IPS-NIHi7 (cell line): Measurements from ENCODE around the gene TMIE.

ENCODE experiments used
- DNase-seq: peaks from one replicate; pipeline ENCODE4 v3.0.0; 2012; ENCODE audit warnings: mixed read lengths; ENCODE audit errors: extremely low spot score

TMIE gene, protein sequence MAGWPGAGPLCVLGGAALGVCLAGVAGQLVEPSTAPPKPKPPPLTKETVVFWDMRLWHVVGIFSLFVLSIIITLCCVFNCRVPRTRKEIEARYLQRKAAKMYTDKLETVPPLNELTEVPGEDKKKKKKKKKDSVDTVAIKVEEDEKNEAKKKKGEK

DNA sequence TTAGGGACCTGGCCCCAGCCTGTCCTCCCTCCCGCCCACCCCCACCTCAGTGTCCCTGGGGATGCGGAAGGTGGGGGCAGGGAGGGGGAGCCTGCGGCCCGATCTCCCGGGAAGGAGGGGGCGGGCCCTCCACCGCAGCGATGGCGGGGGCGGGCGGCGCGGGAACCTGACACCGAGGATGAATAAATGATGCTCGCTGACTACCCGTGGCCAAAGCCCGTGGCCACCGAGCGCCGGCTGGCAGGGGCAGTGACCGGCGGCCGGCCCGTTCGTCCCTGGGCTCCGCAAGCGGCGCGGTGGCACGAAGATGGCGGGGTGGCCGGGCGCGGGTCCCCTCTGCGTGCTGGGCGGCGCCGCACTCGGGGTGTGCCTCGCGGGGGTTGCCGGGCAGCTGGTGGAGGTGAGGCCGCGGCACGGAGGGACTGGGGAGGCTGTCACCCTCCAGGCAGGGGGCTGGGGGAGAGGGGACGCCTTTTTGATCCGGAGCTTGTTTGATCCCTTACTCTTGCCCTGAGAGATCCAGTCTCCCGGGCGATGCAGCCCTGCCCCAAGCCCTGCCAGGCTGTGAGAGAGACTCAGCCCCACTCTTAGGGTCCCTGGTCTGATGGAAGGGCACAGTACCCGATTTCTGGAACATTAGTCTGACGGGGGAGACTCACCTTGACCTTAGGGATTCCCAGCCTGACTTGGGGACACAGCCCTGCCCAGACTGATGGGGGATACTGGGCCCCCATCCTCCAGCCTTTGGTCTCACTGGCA is at the start of gene TMIE:
Gene TMIE (plus strand): TSS at position 212 of the 759 bp plus-strand sequence. CDS start 96 bp downstream, at position 308.
- peak; percentile 41 for DNase-seq

- DNase-seq: no peak
Observed at GRCh38 chr3:46655271-46655670, 45.9 kb upstream of the TMIE start.

DNA sequence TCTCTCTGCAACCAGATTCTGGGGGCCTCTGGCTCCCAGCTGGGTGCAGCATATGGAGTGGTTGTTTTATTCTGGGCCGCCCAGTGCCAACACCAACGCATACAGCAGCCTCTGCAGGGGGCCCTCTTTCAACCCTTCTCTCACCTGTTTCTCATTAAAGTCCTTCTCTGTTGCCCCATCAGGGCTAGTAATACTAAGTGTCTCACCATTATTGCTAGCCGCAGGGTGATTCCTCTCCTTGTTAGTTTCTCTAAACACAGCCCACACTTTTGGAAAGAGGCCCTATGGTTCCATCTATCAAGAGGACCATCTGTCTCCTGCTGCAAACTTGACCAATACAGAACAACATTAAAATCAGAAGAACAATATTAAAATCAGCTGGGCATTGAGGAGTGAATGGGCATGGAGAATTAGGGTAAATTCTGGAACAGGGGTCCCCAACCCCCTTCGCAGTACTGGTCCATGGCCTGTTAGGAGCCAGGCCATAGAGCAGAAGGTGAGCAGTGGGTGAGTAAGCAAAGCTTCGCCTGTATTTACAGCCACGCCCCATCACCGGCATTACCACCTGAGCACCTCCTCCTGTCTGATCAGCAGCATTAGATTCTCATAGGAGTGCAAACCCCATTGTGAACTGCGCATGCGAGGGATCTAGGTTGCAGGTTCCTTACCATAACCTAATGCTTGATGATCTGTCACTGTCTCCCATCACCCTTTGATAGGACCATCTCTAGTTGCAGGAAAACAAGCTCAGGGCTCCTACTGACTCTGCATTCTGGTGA is 44.2 kb upstream of the TMIE start:
- DNase-seq: peak; percentile 9

GRCh38 chr3:46659285-46659684 is 41.9 kb upstream of the TMIE start:
- peak; percentile 15 for DNase-seq

GRCh38 chr3:46660003-46660402 is 41.2 kb upstream of the TMIE start:
- DNase-seq: peak; percentile 9

DNA sequence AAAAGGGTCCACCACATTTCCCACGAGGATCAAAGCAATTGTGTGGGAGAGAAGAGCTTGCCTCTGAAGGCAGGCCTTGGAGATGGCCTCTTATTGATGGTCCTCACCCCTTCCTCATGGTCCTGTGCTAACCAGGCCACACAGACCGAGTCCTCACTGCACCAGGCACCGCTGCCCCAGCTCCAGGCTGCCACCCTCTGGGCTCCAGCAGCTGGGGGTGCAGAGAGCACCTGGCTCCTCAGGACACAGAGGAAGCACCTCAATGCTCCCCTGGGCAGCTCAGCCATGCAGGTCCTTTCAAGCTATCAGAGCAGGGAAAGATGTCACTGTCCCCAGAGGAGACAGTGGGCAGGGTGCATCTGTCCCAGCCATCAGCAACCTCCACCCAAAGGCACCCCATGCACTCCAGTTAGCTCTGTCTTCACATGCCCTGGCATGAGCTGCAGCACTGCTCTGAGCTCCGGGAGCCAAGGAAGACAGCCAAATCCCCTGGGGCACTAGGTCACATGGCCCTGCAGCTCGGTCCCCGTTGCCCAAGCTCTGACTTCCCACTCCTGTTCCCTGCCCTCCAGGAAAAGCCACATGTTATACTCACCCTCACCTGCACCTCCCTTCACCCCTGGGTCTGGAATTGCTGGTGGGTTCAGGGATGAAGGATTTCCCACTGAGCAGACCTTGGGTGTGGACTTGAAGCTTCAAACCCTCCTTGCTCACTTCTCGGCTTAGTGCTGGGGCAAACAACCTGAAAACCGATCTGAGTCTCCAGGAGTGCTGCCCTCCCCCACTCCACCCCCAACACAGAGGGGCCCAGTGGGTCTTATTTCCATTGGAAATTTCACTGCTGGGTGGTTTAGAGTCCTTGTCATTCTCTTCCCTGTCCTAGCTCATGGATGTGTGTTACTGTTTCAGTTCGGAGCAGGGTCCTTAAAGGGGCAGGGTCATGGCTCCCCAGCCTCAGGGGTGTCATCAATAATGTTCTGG is 40.4 kb upstream of the TMIE start:
- DNase-seq: peak; percentile 11

DNA sequence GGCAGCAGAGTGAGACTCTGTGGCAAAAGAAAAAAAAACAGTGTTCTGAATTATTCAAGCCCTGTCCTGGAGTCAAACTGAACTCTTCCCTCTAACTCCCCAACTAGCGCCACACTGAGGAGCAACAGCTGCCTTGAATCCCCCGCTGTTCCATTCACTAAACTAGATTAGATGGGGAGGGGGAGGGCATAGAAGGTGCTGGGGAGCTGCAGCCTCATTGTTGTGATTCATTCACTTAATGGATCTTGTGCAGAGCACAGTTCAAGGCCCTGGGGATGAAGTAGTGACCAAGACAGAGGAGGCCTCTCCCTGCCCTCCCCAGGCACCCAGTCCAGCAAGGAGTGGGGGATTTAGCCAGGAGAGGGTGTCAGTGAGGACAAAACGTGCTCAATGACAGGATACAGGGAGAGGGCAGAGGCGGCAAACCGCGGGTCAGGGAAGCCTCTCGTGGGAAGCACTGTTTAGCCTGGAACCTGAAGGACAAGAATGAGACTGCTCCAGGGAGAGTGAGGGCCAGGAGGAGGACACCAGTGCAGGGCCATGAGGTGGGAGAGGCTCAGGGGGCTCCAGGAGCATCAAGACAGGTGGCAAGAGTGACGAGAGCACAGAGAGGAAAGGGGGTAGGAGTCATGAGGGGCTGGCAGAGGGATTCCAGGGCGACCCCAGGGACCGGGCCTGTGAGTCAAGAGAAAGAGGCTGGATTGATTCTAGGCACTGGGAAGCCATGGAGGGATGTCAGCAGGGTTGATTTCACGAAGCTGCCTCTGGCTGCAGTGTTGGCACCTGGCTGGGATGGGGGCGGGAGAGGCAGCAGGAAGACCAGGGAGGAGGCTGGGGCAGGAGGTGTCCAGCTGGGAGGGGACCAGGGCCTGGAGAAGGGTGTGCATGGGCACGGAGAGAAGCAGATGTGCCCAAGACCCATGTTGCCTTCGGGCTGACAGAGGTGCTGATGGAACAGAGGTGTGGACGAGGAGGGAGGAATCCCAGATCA is 39.1 kb upstream of the TMIE start:
- DNase-seq: peak; percentile 61

- peak; percentile 9 for DNase-seq
Observed at GRCh38 chr3:46662771-46663551, 38.2 kb upstream of the TMIE start.

DNA sequence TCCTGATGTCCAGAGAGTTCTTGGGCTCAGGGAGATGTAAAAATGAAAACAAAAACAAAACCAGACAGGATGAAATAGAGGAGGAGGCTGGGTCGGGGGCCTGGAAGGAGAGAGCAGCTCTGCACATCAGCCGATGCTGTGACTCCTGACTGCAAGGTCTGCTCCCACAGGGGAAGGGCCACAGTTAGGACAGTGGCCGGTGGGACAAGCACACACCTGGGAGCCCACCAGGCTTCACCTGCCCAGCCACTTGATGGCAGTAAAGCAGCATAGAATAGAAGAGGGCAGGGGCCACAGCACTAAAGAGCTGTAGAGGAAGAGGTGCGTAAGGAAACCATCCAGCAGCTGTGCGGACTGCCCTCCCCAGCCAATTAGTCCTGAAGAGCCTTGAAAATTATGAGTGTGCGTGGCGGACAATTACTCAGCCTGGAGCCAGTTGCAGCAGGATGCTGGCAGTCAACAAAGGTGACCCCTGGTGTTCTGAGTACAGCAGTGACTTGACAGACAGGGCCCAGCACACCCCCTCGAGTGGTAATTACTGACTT is 37.5 kb upstream of the TMIE start:
- DNase-seq: peak; percentile 53

GRCh38 chr3:46664188-46664970 is 36.8 kb upstream of the TMIE start:
- no peak for DNase-seq

- no peak for DNase-seq
Observed at GRCh38 chr3:46664971-46665762, 36.0 kb upstream of the TMIE start.

GRCh38 chr3:46665763-46666452 is 35.3 kb upstream of the TMIE start:
- DNase-seq: no peak

GRCh38 chr3:46666453-46666845 is 34.7 kb upstream of the TMIE start:
- no peak for DNase-seq

DNA sequence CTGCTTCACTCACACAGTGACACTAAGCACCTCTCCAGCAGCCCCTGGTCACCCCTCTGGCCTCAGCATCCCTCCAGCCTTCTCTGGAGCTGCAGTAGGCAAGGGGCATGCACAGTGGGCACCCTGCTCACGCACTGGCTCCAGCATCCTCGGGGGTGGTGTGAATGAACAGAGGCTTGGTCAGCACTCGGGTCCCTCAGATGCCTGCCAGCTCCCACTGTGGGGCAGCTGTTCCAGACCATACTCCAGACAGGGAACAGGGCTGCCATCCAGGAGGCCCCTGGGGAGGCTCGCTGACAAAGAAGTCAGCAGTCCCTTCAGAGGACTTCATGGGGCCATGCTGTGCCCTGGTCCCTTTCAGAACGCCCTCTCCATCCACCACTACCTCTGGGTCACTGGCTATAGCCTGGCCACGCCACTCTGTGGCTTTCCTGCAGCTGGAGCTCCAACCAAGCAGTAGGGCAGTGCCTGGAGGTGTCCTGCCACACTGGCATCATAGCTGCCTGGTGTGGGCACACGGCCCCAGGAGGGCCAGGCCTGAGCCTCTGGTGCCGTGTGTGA is 34.1 kb upstream of the TMIE start:
- no peak for DNase-seq

DNA sequence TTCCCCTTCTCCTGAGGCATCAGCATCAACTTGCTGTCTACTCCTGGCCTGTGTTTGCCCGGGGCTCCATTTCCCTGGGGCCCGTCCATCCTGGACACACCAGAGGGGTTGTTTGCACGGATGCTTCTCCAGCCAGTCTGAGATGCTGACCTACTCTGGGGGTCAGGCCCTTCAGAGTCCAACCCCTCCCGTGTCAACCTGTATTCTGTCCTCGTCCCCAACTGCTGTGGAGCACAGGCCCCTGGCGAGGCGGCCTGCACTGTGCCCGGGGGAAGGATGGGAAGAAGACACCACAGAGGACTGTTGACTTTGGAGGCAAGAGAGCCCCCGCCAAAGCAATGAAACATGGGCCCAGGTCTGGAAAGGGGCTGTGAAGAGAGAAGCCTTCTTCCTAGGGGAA is 33.5 kb upstream of the TMIE start:
- DNase-seq: no peak

GRCh38 chr3:46668116-46668515 is 33.1 kb upstream of the TMIE start:
- DNase-seq: no peak

DNA sequence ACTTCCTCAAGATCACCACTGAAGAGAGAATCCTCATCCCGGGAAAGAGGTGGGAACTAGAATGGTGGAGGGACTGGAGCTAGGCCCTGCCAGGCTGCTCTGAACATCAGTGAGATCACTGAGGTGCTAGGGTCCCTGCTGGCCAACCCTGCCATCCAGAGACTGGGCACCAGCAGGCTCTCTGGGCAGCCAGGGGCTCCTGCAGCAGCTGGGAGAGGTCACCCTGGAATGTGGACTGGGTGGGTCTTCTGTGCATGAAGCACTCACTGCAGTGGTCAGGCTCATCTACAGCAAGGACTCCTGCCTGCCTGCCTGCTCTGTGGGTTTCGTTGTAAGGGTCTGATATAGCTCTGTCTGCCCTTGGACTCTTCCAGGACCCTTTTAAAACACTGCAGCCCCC is 32.6 kb upstream of the TMIE start:
- DNase-seq: no peak
